T-helper 2 cell treated with Interferon-gamma antibody and Interleukin-4, amounts not matched to agents 100 ng/mL and 5 ng/mL, for 36 hours (primary cell): Measurements from ENCODE around the gene TSPAN7. TPM values are rescaled to one million over a fixed set of nuclear protein-coding genes. Genes with fewer than 3 reads are reported as not detected.

ENCODE experiments used
- intact Hi-C: fragments of 100-400 bp; cut with micrococcal nuclease; formaldehyde crosslinking; loops from one replicate; pipeline ENCODE4 v1.15.1; 2023
- total RNA-seq: library from RNA; stranded (reverse); gene quantifications from 2 replicates; pipeline ENCODE4 v1.2.3, GENCODE V29; 2022

Gene TSPAN7
- total RNA-seq, 1 donor from 2014 or later, result not detected

DNA sequence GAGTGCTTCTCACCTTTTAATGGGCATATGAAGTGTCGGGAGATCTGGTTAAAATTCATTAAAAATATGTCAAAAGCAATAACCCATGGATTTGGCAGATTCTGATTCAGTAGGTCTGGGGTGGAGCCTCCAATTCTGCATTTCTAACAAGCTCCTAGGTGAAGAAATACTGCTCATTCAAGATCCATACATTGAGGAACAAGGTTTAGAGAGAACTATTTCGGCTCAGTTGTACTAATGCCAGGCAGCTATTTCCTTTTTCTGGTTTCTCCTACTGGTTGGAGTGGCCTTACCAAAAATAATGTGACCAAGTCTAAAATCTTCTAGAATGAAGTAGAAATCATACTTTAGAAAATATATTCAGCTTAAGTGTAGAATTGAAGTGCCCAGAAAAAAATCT lies 117.5 kb downstream of the TSPAN7 start:
- intact Hi-C loops, result no loop called here

- intact Hi-C loops, result no loop called here
Observed at GRCh38 chrX:38679695-38680094, 118.4 kb downstream of the TSPAN7 start.

GRCh38 chrX:38682095-38682494 lies 120.8 kb downstream of the TSPAN7 start:
- intact Hi-C loops, result no loop called here

DNA sequence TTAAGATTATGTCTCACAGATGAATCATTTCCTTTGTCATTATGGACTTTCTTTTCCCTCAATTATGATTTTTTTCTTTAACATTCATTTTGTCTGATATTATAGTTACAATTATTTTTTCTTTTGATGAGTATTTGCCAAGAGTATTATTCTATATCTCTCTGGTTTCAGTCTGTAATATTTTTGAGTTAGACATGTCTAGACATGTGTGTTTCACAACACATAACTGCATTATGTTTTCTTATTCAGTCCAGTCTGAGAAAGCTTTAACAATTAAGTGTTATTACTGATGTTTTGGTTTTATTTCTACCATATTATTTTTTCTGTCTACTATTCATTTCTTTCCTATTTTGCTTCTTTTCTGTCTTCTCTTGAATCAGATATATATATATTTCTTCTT lies 131.6 kb downstream of the TSPAN7 start:
- intact Hi-C loops, result no loop called here

DNA sequence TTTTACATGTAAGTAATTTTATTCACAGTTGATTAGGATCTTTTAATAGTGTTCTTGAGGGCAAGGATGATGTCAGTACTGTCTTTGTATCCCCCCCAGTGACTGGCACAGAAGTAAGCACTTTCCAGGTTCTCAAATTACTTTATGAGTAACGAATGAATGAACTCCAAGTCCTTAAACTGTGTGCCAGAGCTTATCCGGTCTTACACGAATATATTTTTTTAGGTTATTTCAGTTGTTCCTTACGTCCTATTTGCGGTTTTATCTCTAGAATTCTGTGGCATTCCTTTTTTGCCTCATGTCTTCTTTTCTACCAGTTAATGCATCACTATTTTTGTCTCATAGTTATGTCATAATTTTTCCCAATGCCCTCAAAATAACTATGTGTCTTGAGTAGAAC lies 133.1 kb downstream of the TSPAN7 start:
- intact Hi-C loops, result no loop called here

GRCh38 chrX:38697461-38697860 lies 136.1 kb downstream of the TSPAN7 start:
- intact Hi-C loops, result no loop called here

DNA sequence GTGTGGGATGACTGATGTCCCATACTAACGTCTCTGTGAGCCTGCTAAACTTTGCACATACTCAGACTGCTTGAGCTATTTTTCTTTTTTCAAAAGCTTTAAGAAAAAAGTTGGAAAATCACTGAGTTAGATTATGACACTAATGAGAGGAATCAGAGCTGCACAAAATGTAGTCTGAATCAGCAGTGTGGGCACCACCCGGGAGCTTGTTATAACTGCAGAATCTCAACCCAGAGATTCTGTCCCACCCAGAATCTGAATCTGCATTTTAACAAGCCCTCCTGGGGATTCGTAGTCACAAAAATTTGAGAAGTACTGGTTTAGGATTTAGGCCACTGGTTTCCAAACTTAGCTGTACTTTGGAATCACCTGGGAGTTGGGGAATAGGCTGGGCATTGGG lies 137.8 kb downstream of the TSPAN7 start:
- intact Hi-C loops, result no loop called here

DNA sequence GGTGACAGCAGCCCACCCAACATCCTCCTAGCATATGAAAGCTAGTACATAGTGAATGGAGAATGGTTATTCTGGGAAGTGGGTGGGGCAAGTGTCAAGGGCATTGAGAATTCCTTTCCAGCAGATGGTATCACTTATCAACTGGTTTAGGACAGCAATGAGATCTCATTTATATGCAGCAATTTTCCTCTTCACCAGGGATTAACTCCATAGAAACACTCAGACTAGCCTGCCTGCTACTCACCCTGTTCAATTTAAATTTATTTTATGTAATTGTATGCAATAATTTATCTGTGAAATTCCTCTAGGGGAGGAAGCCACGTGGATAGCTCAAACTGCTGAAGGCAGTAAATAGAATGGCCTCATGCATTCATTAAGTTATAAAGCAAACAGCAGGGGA lies 138.4 kb downstream of the TSPAN7 start:
- intact Hi-C loops, result no loop called here

- intact Hi-C loops, result no loop called here
Observed at GRCh38 chrX:38701073-38701472, 139.7 kb downstream of the TSPAN7 start.

- intact Hi-C loops, result no loop called here
Observed at GRCh38 chrX:38704146-38704882, 143.0 kb downstream of the TSPAN7 start.

DNA sequence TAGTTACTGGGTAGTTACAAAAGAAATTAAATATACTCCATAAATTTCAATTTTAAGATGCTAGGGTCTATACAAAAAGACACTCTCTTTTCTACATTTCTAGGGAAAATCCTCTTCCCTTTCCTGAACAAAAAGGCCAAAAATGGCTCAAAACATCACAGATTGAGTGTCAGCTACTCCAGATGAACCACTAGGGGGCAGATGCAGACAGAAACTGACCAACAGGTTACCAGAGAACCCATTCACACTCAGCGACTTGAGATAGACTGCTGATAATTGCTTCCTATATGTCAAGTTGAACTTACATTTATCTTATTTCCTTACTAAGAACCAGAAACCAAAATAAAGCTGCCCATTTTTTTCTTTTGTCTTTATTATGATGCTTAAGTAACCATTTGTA lies 156.5 kb downstream of the TSPAN7 start:
- intact Hi-C loops, result no loop called here

GRCh38 chrX:38718311-38718710 lies 157.0 kb downstream of the TSPAN7 start:
- intact Hi-C loops, result no loop called here

DNA sequence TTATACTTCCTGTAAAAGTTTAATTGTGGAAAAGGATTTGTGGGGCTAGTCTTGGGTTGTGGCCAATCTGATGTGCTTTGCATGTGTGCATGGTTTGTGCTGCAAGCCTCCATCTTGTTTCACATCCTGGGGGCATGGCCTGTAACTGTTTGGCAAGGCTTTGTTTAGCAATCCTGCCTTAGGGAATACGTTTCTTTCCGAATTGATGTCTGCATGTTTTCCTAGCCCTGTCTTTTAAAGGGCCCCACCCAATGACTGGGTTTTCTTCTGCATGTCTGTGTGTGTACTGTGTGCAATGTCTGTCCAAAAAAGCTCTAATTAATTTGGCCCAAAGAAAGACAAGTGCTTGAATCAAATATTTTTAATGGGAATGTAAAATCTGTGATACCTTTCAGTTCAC lies 165.3 kb downstream of the TSPAN7 start:
- intact Hi-C loops, result no loop called here

- intact Hi-C loops, result no loop called here
Observed at GRCh38 chrX:38727668-38728067, 166.3 kb downstream of the TSPAN7 start.

DNA sequence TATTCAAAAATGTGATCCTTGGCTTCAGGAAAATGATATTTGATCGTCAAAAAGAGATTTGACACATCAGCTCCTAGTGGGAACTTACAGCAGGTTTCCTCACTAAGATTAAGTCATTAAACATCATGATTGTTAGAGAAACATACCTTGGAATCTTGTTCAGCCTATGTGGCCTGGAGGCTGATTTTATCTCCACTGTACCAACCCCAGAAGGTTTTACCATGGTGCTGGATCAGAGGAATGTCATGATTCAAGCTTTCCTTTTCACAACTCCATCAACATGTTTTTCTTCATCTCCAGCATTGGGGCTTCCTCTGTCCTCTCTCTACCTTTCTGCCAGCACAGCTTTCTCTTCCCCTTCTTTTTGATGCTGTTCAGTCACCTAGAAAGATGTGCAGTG lies 171.5 kb downstream of the TSPAN7 start:
- intact Hi-C loops, result no loop called here

Other genes starting within 250 kb of the TSPAN7 start
- gene RPGR, start 234.0 kb upstream of the TSPAN7 start, total RNA-seq, result 5.7 and 6.0 TPM in 2 replicates
- not detected in 2 replicates for gene OTC, start 208.9 kb upstream of the TSPAN7 start, total RNA-seq
- gene MID1IP1, start 239.9 kb downstream of the TSPAN7 start, total RNA-seq, result 62.5 and 64.5 TPM in 2 replicates